PC-9 (cell line): ENCODE data around the gene CSPG5. TPM values are rescaled to one million over a fixed set of nuclear protein-coding genes. Genes with fewer than 3 reads are reported as not detected.

Experiments
- BruUV-seq: library from RNA; stranded (reverse); fragments of 400-500 nt; replicated peaks from 2 replicates; lab custom pipeline; 2021; lab: Mats Ljungman, UMichigan
- CTCF ChIA-PET: fragments of 300-600 bp; sonication (Branson Sonifier 250); formaldehyde crosslinking; loops from one replicate; lab custom pipeline; 2022; ENCODE audit warnings: antibody characterized with exemption; lab: Charles Lee
- POLR2A ChIA-PET: fragments of 300-600 bp; sonication (Branson Sonifier 250); formaldehyde crosslinking; loops from one replicate; lab custom pipeline; 2022; ENCODE audit warnings: antibody characterized with exemption; ENCODE audit not compliant: unreplicated experiment; lab: Charles Lee
- DNase-seq, 2 experiments: peaks; one replicate each; pipeline versions ENCODE4 v3.0.0 to v3.0.0-alpha.2; 2015 to 2022; ENCODE audit warnings: mixed read lengths in 1 of 2
- H2AFZ ChIP-seq: fragments of 200-600 bp; sonication (generic); 2 replicates; pipeline ENCODE4 v1.8.1; 2017; ENCODE audit warnings: antibody characterized with exemption
- H3F3A ChIP-seq: fragments of 200-600 bp; sonication (generic); 2 replicates; pipeline ENCODE4 v1.8.1; 2017; ENCODE audit warnings: antibody characterized with exemption, mild to moderate bottlenecking, low read depth; ENCODE audit not compliant: insufficient read depth
- H3K27ac ChIP-seq: fragments of 200-600 bp; sonication (generic); 2 replicates; pipeline ENCODE4 v1.6.1; 2016; ENCODE audit warnings: mixed run types
- H3K27me3 ChIP-seq: fragments of 200-600 bp; sonication (generic); 2 replicates; pipeline ENCODE4 v1.6.1; 2016; ENCODE audit warnings: low read depth, mixed run types; ENCODE audit not compliant: insufficient read depth
- H3K36me3 ChIP-seq: fragments of 200-600 bp; sonication (generic); 2 replicates; pipeline ENCODE4 v1.6.1; 2016; ENCODE audit warnings: low read depth, mixed run types
- H3K4me1 ChIP-seq: fragments of 200-600 bp; sonication (generic); replicated peaks from 2 replicates; pipeline ENCODE4 v1.6.1; 2016; ENCODE audit warnings: mixed run types; ENCODE audit not compliant: insufficient read depth
- H3K4me2 ChIP-seq: fragments of 200-600 bp; sonication (generic); 2 replicates; pipeline ENCODE4 v1.6.1; 2017; ENCODE audit warnings: mixed run types
- H3K4me3 ChIP-seq: fragments of 200-600 bp; sonication (generic); 2 replicates; pipeline ENCODE4 v1.6.1; 2016; ENCODE audit warnings: mixed run types
- H3K79me2 ChIP-seq: fragments of 200-600 bp; sonication (generic); 2 replicates; pipeline ENCODE4 v1.6.1; 2017; ENCODE audit warnings: low read depth, mixed run types
- H3K9me2 ChIP-seq: fragments of 200-600 bp; sonication (generic); 2 replicates; pipeline ENCODE4 v1.8.1; 2017; ENCODE audit warnings: mild to moderate bottlenecking; ENCODE audit not compliant: insufficient read depth
- H3K9me3 ChIP-seq: fragments of 200-600 bp; sonication (generic); 2 replicates; pipeline ENCODE4 v1.8.1; 2016; ENCODE audit warnings: low read depth; ENCODE audit not compliant: insufficient read depth
- H4K20me1 ChIP-seq: fragments of 200-600 bp; sonication (generic); 2 replicates; pipeline ENCODE4 v1.8.1; 2017; ENCODE audit not compliant: insufficient read depth
- EZH2 ChIP-seq: fragments of 200-600 bp; sonication (generic); IDR thresholded peaks from 2 replicates; pipeline ENCODE4 v1.8.0; 2017; ENCODE audit warnings: antibody characterized with exemption, low read depth
- intact Hi-C: fragments of 100-400 bp; cut with micrococcal nuclease; formaldehyde crosslinking; loops from one replicate; pipeline ENCODE4 v1.10.0; 2022; ENCODE audit not compliant: unreplicated experiment
- total RNA-seq: library from RNA; stranded (reverse); gene quantifications from 2 replicates; pipeline ENCODE4 v1.2.3, GENCODE V29; 2021
- TF ChIP-seq, protein P1 (sequence below): fragments of 200-600 bp; sonication (generic); conservative IDR thresholded peaks from 2 replicates; pipeline ENCODE4 v1.6.1; 2017; ENCODE audit warnings: mixed run types, antibody characterized with exemption, mild to moderate bottlenecking, moderate library complexity

CSPG5 gene
- total RNA-seq, 1 experiment from 2014 or later = 1.8 TPM

GRCh38 chr3:47542471-47543173 lies 36.0 kb downstream of the CSPG5 start:
- no peak for DNase-seq
- H3K4me3 ChIP-seq = no peak overlapping the region
- CTCF ChIA-PET = no interaction called here
- TF ChIP-seq, protein P1, sequence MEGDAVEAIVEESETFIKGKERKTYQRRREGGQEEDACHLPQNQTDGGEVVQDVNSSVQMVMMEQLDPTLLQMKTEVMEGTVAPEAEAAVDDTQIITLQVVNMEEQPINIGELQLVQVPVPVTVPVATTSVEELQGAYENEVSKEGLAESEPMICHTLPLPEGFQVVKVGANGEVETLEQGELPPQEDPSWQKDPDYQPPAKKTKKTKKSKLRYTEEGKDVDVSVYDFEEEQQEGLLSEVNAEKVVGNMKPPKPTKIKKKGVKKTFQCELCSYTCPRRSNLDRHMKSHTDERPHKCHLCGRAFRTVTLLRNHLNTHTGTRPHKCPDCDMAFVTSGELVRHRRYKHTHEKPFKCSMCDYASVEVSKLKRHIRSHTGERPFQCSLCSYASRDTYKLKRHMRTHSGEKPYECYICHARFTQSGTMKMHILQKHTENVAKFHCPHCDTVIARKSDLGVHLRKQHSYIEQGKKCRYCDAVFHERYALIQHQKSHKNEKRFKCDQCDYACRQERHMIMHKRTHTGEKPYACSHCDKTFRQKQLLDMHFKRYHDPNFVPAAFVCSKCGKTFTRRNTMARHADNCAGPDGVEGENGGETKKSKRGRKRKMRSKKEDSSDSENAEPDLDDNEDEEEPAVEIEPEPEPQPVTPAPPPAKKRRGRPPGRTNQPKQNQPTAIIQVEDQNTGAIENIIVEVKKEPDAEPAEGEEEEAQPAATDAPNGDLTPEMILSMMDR = no peak
- TF ChIP-seq EZH2 = no peak
- H3K9me2 ChIP-seq = no peaks in the 10 kb centered on the region
- no TSS peak for BruUV-seq
- no peaks in the 10 kb centered on the region for H3K36me3 ChIP-seq
- no peak overlapping the region for H2AFZ ChIP-seq
- POLR2A ChIA-PET = no interaction called here
- intact Hi-C loops = no loop called here
- no peaks in the 10 kb centered on the region for H3F3A ChIP-seq
- H3K27ac ChIP-seq = no peak overlapping the region
- H3K4me1 ChIP-seq = no peaks in the 10 kb centered on the region; the same call in 1 of the 2 replicates
- H3K79me2 ChIP-seq = no peaks in the 10 kb centered on the region
- no peak overlapping the region for H3K4me2 ChIP-seq
- H3K27me3 ChIP-seq = no peaks in the 10 kb centered on the region
- no peaks in the 10 kb centered on the region for H3K9me3 ChIP-seq
- H4K20me1 ChIP-seq = no peaks in the 10 kb centered on the region

- H3K27ac ChIP-seq = no peak overlapping the region
- BruUV-seq = no TSS peak
- no peaks in the 10 kb centered on the region for H3K27me3 ChIP-seq
- no peaks in the 10 kb centered on the region for H4K20me1 ChIP-seq
- H3K4me1 ChIP-seq = no peaks in the 10 kb centered on the region; the same call in 1 of the 2 replicates
- H3K9me2 ChIP-seq = no peaks in the 10 kb centered on the region
- no peak overlapping the region for H3K4me3 ChIP-seq
- no peaks in the 10 kb centered on the region for H3F3A ChIP-seq
- TF ChIP-seq EZH2 = no peak
- TF ChIP-seq, protein P1 = no peak
- DNase-seq = no peak
- POLR2A ChIA-PET = no interaction called here
- H2AFZ ChIP-seq = no peak overlapping the region
- H3K36me3 ChIP-seq = no peaks in the 10 kb centered on the region
- CTCF ChIA-PET = no interaction called here
- H3K79me2 ChIP-seq = no peaks in the 10 kb centered on the region
- no peaks in the 10 kb centered on the region for H3K9me3 ChIP-seq
- intact Hi-C loops = no loop called here
- H3K4me2 ChIP-seq = no peak overlapping the region
Measured at GRCh38 chr3:47541583-47542108, 37.0 kb downstream of the CSPG5 start.

- no peak overlapping the region for H3K4me2 ChIP-seq
- H3F3A ChIP-seq = no peaks in the 10 kb centered on the region
- H3K27ac ChIP-seq = no peak overlapping the region
- no peaks in the 10 kb centered on the region for H3K79me2 ChIP-seq
- no peak overlapping the region for H2AFZ ChIP-seq
- TF ChIP-seq, protein P1 = no peak
- TF ChIP-seq EZH2 = no peak
- no peaks in the 10 kb centered on the region for H3K9me2 ChIP-seq
- ChIA-PET POLR2A (interaction anchor here (0.7 kb wide), 1 partner anchor 13 kb away, joined by 11 read pairs; no protein-coding TSS in a partner anchor), CTCF (no interaction called here)
- no peaks in the 10 kb centered on the region for H3K27me3 ChIP-seq
- H3K4me1 ChIP-seq = no peaks in the 10 kb centered on the region; the same call in 1 of the 2 replicates
- H3K36me3 ChIP-seq = no peaks in the 10 kb centered on the region
- no peaks in the 10 kb centered on the region for H4K20me1 ChIP-seq
- DNase-seq = no peak
- H3K9me3 ChIP-seq = no peaks in the 10 kb centered on the region
- BruUV-seq = no TSS peak
- intact Hi-C loops = no loop called here
- H3K4me3 ChIP-seq = no peak overlapping the region
Measured at GRCh38 chr3:47540281-47540680, 38.4 kb downstream of the CSPG5 start.
